Spleen (tissue), 11 donors: ENCODE data around the gene PHEX. TPM values are rescaled to one million over a fixed set of nuclear protein-coding genes. Genes with fewer than 3 reads are reported as not detected.

Experiments
- DNase-seq: peaks from one replicate; pipeline ENCODE4 v3.0.0-alpha.2; 2020
- H3K27ac ChIP-seq, 8 donors: fragments of 200-600 bp; sonication (generic) in 7 of 8; 1 replicate in 4 of 8; 2 replicates in 4 of 8; pipeline versions ENCODE4 v1.5.0 to v1.8.0; 2016 to 2021; ENCODE audit warnings: inconsistent platforms in 4 of 8, mild to moderate bottlenecking in 4 of 8, moderate library complexity in 1 of 8
- H3K27me3 ChIP-seq, 7 donors: fragments of 200-600 bp; sonication (generic) in 6 of 7; replicated peaks in 1 of 7; 1 replicate in 4 of 7; 2 replicates in 3 of 7; pipeline versions ENCODE4 v1.5.0 to v1.8.0; 2016 to 2021; ENCODE audit warnings: inconsistent platforms in 3 of 7, mild to moderate bottlenecking in 1 of 7
- H3K36me3 ChIP-seq, 6 donors: fragments of 200-600 bp; sonication (generic) in 5 of 6; 1 replicate in 4 of 6; 2 replicates in 2 of 6; pipeline versions ENCODE4 v1.5.0 to v1.8.0; 2016 to 2021; ENCODE audit warnings: inconsistent platforms in 2 of 6
- H3K4me1 ChIP-seq, 6 donors: fragments of 200-600 bp; sonication (generic) in 5 of 6; 1 replicate in 3 of 6; 2 replicates in 3 of 6; pipeline versions ENCODE4 v1.5.0 to v1.8.0; 2016 to 2021; ENCODE audit warnings: inconsistent platforms in 3 of 6
- H3K4me3 ChIP-seq, 8 donors: fragments of 200-600 bp; sonication (generic) in 7 of 8; 1 replicate in 4 of 8; 2 replicates in 4 of 8; pipeline versions ENCODE4 v1.5.0 to v1.8.0; 2016 to 2021; ENCODE audit warnings: inconsistent platforms in 4 of 8, mild to moderate bottlenecking in 4 of 8, moderate library complexity in 2 of 8
- H3K9me3 ChIP-seq, 8 donors: fragments of 200-600 bp; sonication (generic) in 7 of 8; 1 replicate in 4 of 8; 2 replicates in 4 of 8; pipeline versions ENCODE4 v1.5.0 to v1.8.0; 2016 to 2021; ENCODE audit warnings: inconsistent platforms in 4 of 8
- POLR2A ChIP-seq, 3 donors: fragments of 450-650 bp; IDR thresholded peaks; one replicate each; pipeline ENCODE4 v1.5.1; 2017; ENCODE audit warnings: antibody characterized with exemption in 3 of 3, mild to moderate bottlenecking in 1 of 3
- POLR2AphosphoS5 ChIP-seq, 3 donors: sonication (generic); formaldehyde crosslinking; IDR thresholded peaks; one replicate each; pipeline ENCODE4 v1.5.1; 2017; ENCODE audit warnings: antibody characterized with exemption in 3 of 3
- WGBS, 5 donors: extraction: QIAGEN DNeasy Blood & Tissue Kit in 3 of 5; methylation state at CpG; one replicate each; pipeline versions ENCODE4 v1.1.5 to v1.1.7; 2013 to 2018; 5-methylcytosine and 5-hydroxymethylcytosine counted together
- intact Hi-C: fragments of 100-400 bp; cut with DNase I; formaldehyde crosslinking; loops from one replicate; pipeline ENCODE4 v1.15.0; 2023; ENCODE audit warnings: low total_unique reads
- polyA plus RNA-seq, 3 donors: library from polyadenylated mRNA; stranded (reverse); fragments of 200-250 nt; gene quantifications; one replicate each; pipeline ENCODE4 v1.2.1, GENCODE V29; 2013
- total RNA-seq, 7 donors: library from RNA; depleted of rRNA in 3 of 7; stranded (reverse); fragments of >200 nt in 3 of 7; fragmentation: NEBNext Ultra II Directional in 4 of 7; extraction: Animal tissue kit (Norgen Biotek cat#: 25700) in 4 of 7; gene quantifications; one replicate each; pipeline versions ENCODE4 v1.1.0 to v1.2.1, GENCODE V29; 2016 to 2021
- TF ChIP-seq, protein P1 (sequence below), 11 experiments: fragments of 200-600 bp in 7 of 11; fragments of 450-650 bp in 4 of 11; sonication (generic) in 4 of 11; IDR thresholded peaks in 8 of 11; conservative IDR thresholded peaks in 3 of 11; 1 replicate in 7 of 11; 2 replicates in 4 of 11; pipeline versions ENCODE4 v1.4.0 to v1.8.0; 2016 to 2021; ENCODE audit warnings: antibody characterized with exemption in 11 of 11, inconsistent platforms in 4 of 11, mild to moderate bottlenecking in 1 of 11
- donor health status: healthy with polysubstance abuse.
- donor health status: DM: no; HTN: no; CAD: no; lungs with moderate emphysema.
- donor health status: DM: no; HTN: no; CAD: no.
- donor health status: Bipolar disorder and iron deficiency.
- donor health status: healthy.
- donor health status: DM: no; HTN: no; CAD: no.
- donor health status: DM: yes; HTN: yes; CAD: no.

Gene PHEX
- total and polyA plus RNA-seq, 10 donors: 0.13 to 1.5 (median 0.54) TPM

DNA sequence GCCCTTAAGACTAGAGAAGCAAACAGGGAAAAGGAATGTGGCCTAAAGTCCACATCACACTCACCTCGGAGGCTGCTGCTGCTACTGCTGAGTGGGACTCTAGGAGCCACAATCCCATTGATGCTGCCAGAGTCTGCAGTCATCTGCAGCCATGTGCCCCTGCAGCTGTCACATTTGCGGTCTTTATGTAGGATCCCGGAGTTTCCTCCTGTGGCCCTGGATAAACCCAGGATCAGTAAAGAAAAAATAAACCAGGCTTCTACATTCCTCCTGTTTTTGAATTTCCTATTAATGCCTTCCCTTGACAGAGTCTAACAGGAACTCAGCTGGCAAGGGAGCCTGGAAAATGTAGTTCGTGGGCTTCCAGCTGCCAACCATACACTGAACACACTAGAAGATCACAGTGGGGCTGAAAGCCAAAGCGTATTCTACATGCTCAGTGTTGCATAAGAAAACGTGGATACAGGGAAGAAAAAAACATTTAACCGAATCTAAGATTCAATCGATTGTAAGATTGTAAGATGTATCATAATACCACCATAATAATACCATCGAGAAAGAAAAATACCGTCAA, 10.3 kb upstream of the PHEX start:
- no peaks in the 10 kb centered on the region for H3K4me1 ChIP-seq
- DNase-seq: no peak
- H3K36me3 ChIP-seq: no peaks in the 10 kb centered on the region
- intact Hi-C loops: no loop called here
- H3K4me3 ChIP-seq: no peak overlapping the region
- no peaks in the 10 kb centered on the region for H3K27me3 ChIP-seq
- TF ChIP-seq, protein P1, sequence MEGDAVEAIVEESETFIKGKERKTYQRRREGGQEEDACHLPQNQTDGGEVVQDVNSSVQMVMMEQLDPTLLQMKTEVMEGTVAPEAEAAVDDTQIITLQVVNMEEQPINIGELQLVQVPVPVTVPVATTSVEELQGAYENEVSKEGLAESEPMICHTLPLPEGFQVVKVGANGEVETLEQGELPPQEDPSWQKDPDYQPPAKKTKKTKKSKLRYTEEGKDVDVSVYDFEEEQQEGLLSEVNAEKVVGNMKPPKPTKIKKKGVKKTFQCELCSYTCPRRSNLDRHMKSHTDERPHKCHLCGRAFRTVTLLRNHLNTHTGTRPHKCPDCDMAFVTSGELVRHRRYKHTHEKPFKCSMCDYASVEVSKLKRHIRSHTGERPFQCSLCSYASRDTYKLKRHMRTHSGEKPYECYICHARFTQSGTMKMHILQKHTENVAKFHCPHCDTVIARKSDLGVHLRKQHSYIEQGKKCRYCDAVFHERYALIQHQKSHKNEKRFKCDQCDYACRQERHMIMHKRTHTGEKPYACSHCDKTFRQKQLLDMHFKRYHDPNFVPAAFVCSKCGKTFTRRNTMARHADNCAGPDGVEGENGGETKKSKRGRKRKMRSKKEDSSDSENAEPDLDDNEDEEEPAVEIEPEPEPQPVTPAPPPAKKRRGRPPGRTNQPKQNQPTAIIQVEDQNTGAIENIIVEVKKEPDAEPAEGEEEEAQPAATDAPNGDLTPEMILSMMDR (IDR thresholded peaks at IDR 0.05 in 8 of 11, conservative IDR thresholded peaks at IDR 0.05 in 3 of 11): no peak
- TF ChIP-seq POLR2A (IDR thresholded peaks at IDR 0.05) (no peak), POLR2AphosphoS5 (IDR thresholded peaks at IDR 0.05) (no peak)
- no peaks in the 10 kb centered on the region for H3K9me3 ChIP-seq
- no peak overlapping the region for H3K27ac ChIP-seq
- 64 to 96% (median 83%) methylated on average over 9 to 10 of the region's 10 CpGs for WGBS, 5 donors

DNA sequence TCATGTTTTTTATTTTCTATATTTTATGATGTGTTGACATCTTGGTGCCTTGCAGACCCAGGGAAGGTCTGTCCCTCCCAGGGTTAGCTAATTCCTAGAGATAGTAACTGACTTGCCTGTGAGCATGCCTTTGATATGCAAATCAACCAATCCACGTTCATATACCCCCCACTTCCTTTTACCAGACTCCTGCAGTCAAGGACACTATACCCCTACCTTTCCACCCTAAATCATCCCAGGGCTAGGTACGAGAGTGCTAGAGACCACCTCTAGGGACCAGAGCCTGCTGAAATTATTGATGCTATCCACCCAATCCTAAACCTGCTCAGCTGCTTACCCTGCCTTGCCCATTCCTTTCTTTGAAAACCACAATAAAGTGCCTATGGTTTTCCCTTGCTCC, 7.5 kb upstream of the PHEX start:
- Histone ChIP-seq H3K36me3 (no peaks in the 10 kb centered on the region), H3K27me3 (no peaks in the 10 kb centered on the region), H3K4me1 (peaks cover 0 to 3% (median 0%) of the 10 kb centered on the region in 6 donors), H3K4me3 (no peak overlapping the region), H3K27ac (no peak overlapping the region), H3K9me3 (no peaks in the 10 kb centered on the region)
- intact Hi-C loops: no loop called here
- no peak for TF ChIP-seq POLR2A (IDR thresholded peaks at IDR 0.05)
- TF ChIP-seq POLR2AphosphoS5 (IDR thresholded peaks at IDR 0.05): no peak
- TF ChIP-seq, protein P1 (IDR thresholded peaks at IDR 0.05 in 8 of 11, conservative IDR thresholded peaks at IDR 0.05 in 3 of 11): no peak
- DNase-seq: no peak
- 45 to 66% (median 50%) methylated on average over 1 to 2 of the region's 2 CpGs for WGBS, 5 donors

DNA sequence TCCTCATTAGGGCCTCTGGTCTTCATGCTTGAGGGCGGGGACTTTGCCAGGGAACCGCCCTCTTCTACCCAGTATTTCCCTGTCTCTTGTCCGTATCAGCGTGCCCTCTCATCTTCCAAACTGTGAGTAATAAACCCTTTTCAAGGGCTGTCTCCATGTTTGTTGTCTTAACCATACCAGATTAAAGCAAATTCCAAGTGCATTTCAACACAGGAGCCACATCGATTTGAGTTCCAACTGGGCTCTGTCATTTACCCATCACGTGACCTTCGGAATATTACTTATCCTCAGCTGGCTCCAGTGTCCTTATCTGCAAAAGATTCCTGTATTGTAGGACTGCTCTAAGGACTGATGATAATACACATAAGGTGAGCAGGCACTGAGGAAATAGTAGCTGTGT, 6.4 kb upstream of the PHEX start:
- Histone ChIP-seq H3K27me3 (no peaks in the 10 kb centered on the region), H3K27ac (no peak overlapping the region), H3K36me3 (no peaks in the 10 kb centered on the region), H3K4me3 (no peak overlapping the region), H3K4me1 (peaks cover 0 to 3% (median 0%) of the 10 kb centered on the region in 6 donors), H3K9me3 (no peaks in the 10 kb centered on the region)
- no peak for DNase-seq
- WGBS, 5 donors: 76 to 95% (median 92%) methylated on average over 7 of the region's 7 CpGs
- TF ChIP-seq POLR2A (IDR thresholded peaks at IDR 0.05) (no peak), POLR2AphosphoS5 (IDR thresholded peaks at IDR 0.05) (no peak)
- TF ChIP-seq, protein P1 (IDR thresholded peaks at IDR 0.05 in 8 of 11, conservative IDR thresholded peaks at IDR 0.05 in 3 of 11): no peak
- intact Hi-C loops: no loop called here

DNA sequence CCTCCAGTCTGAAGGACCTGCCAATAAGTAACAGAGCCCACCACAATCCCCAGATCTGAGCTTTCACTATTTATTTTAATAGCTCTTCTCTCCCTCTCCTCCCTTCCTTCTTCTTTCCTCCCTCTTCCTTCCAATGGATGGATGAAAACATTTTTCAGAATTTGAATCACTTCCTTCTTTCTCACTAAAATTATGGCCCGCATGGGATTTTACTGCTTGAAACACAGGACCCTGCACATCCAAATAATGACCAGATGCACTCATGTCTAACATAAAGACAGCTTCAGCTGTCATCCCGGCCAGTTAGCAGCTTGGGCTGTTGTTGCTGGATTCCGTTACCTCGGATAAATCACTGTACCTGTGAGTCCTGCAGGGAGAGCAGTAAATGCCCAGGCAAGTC, 5.4 kb upstream of the PHEX start:
- Histone ChIP-seq H3K4me1 (peaks cover 0 to 3% (median 0%) of the 10 kb centered on the region in 6 donors), H3K4me3 (no peak overlapping the region), H3K9me3 (no peaks in the 10 kb centered on the region), H3K27me3 (no peaks in the 10 kb centered on the region), H3K36me3 (no peaks in the 10 kb centered on the region), H3K27ac (no peak overlapping the region)
- 82 to 91% (median 89%) methylated on average over 1 to 4 of the region's 4 CpGs for WGBS, 5 donors
- intact Hi-C loops: no loop called here
- TF ChIP-seq POLR2AphosphoS5 (IDR thresholded peaks at IDR 0.05): no peak
- no peak for TF ChIP-seq POLR2A (IDR thresholded peaks at IDR 0.05)
- TF ChIP-seq, protein P1 (IDR thresholded peaks at IDR 0.05 in 8 of 11, conservative IDR thresholded peaks at IDR 0.05 in 3 of 11): no peak
- DNase-seq: no peak
